Astrocyte (in vitro differentiated cells and primary cell): Measurements from ENCODE around the gene SH3BP5. TPM values are rescaled to one million over a fixed set of nuclear protein-coding genes. Genes with fewer than 3 reads are reported as not detected.

ENCODE experiments used
- DNase-seq: peaks from one replicate; pipeline ENCODE4 v3.0.0-alpha.2; 2010; ENCODE audit warnings: low read depth
- FAIRE-seq: peaks from 2 replicates; lab custom pipeline; 2011; peaks lifted over from hg19 to GRCh38; lab: Jason Lieb, UNC
- H2AFZ ChIP-seq: 2 replicates; pipeline ENCODE4 v1.6.0; 2012; ENCODE audit warnings: low read depth, low read length, inconsistent platforms
- H3K27ac ChIP-seq: 2 replicates; pipeline ENCODE4 v1.5.1; 2011; ENCODE audit warnings: low read depth, low read length, inconsistent platforms
- H3K27me3 ChIP-seq: 2 replicates; pipeline ENCODE4 v1.6.0; 2011; ENCODE audit warnings: low read length, inconsistent platforms; ENCODE audit not compliant: insufficient read depth
- H3K36me3 ChIP-seq: 2 replicates; pipeline ENCODE4 v1.5.1; 2011; ENCODE audit warnings: low read length, inconsistent platforms; ENCODE audit not compliant: insufficient read depth
- H3K4me1 ChIP-seq: 2 replicates; pipeline ENCODE4 v1.5.1; 2011; ENCODE audit warnings: low read length, inconsistent platforms; ENCODE audit not compliant: insufficient read depth
- H3K4me2 ChIP-seq: 2 replicates; pipeline ENCODE4 v1.6.0; 2012; ENCODE audit warnings: low read length, inconsistent platforms
- H3K4me3 ChIP-seq: 2 replicates; pipeline ENCODE4 v1.5.1; 2011; ENCODE audit warnings: low read depth, mild to moderate bottlenecking, low read length, inconsistent platforms; ENCODE audit not compliant: insufficient read depth
- H3K79me2 ChIP-seq: 2 replicates; pipeline ENCODE4 v1.6.0; 2012; ENCODE audit warnings: mild to moderate bottlenecking, low read length, inconsistent platforms; ENCODE audit not compliant: insufficient read depth
- H3K9ac ChIP-seq: 2 replicates; pipeline ENCODE4 v1.6.0; 2012; ENCODE audit warnings: mild to moderate bottlenecking, low read length, inconsistent platforms
- H3K9me3 ChIP-seq: 2 replicates; pipeline ENCODE4 v1.5.1; 2012; ENCODE audit warnings: low read depth, mild to moderate bottlenecking, low read length, inconsistent platforms; ENCODE audit not compliant: insufficient read depth
- H4K20me1 ChIP-seq: 2 replicates; pipeline ENCODE4 v1.6.0; 2012; ENCODE audit warnings: low read length, inconsistent platforms; ENCODE audit not compliant: insufficient read depth
- H3K27ac Mint-ChIP-seq: one replicate; pipeline ENCODE4 v1.8.0; 2021; ENCODE audit warnings: mild to moderate bottlenecking, mixed read lengths; ENCODE audit not compliant: unreplicated experiment
- H3K27me3 Mint-ChIP-seq: one replicate; pipeline ENCODE4 v1.8.0; 2021; ENCODE audit warnings: low read depth, mixed read lengths; ENCODE audit not compliant: unreplicated experiment
- H3K36me3 Mint-ChIP-seq: one replicate; pipeline ENCODE4 v1.8.0; 2021; ENCODE audit warnings: low read depth, mixed read lengths; ENCODE audit not compliant: unreplicated experiment
- H3K4me1 Mint-ChIP-seq: one replicate; pipeline ENCODE4 v1.8.0; 2021; ENCODE audit warnings: low read depth, mixed read lengths; ENCODE audit not compliant: unreplicated experiment
- H3K4me3 Mint-ChIP-seq: one replicate; pipeline ENCODE4 v1.8.0; 2021; ENCODE audit warnings: mild to moderate bottlenecking, moderate library complexity, mixed read lengths; ENCODE audit not compliant: unreplicated experiment
- H3K9me3 Mint-ChIP-seq: one replicate; pipeline ENCODE4 v1.8.0; 2021; ENCODE audit warnings: mild to moderate bottlenecking, mixed read lengths; ENCODE audit not compliant: unreplicated experiment
- CTCF ChIP-seq: IDR thresholded peaks from 2 replicates; pipeline ENCODE4 v1.5.1; 2011; ENCODE audit warnings: low read depth, mild to moderate bottlenecking, inconsistent platforms, low read length, moderate library complexity; ENCODE audit not compliant: insufficient read depth
- EZH2 ChIP-seq: IDR thresholded peaks from 2 replicates; pipeline ENCODE4 v1.6.1; 2012; ENCODE audit warnings: mild to moderate bottlenecking, low read length, inconsistent platforms; ENCODE audit not compliant: insufficient read depth
- total RNA-seq: library from RNA; stranded (reverse); gene quantifications from 2 replicates; pipeline ENCODE4 v1.2.1, GENCODE V29; 2021

SH3BP5 gene
- total RNA-seq, 1 donor from 2014 or later: 25.2 TPM

GRCh38 chr3:15205482-15205933 lies 126.9 kb downstream of the SH3BP5 start:
- Histone ChIP-seq H3K27me3 (no peaks in the 10 kb centered on the region), H3K4me1 (peaks cover 11% of the 10 kb centered on the region), H3K9ac (peak overlapping the region; percentile 94), H3K27ac (peak overlapping the region; percentile 87), H2AFZ (peak overlapping the region; percentile 70), H4K20me1 (peaks cover 24% of the 10 kb centered on the region), H3K4me2 (peak overlapping the region; percentile 88), H3K36me3 (no peaks in the 10 kb centered on the region), H3K9me3 (no peaks in the 10 kb centered on the region), H3K4me3 (peak overlapping the region; percentile 83), H3K79me2 (peaks cover 44% of the 10 kb centered on the region)
- no peaks in the 10 kb centered on the region for H3K9me3 Mint-ChIP-seq
- peak overlapping the region; percentile 86 for H3K4me3 Mint-ChIP-seq
- H3K4me1 Mint-ChIP-seq: peaks cover 24% of the 10 kb centered on the region
- H3K27ac Mint-ChIP-seq: peak overlapping the region; percentile 96
- DNase-seq (no peak), FAIRE-seq (no peak)
- H3K27me3 Mint-ChIP-seq: no peaks in the 10 kb centered on the region
- no peaks in the 10 kb centered on the region for H3K36me3 Mint-ChIP-seq
- peak; percentile 24 for TF ChIP-seq CTCF
- TF ChIP-seq EZH2: no peak

Other genes starting within 250 kb of the SH3BP5 start
- 19.6 and 20.3 TPM in 2 replicates for gene RBSN, start 233.4 kb downstream of the SH3BP5 start, total RNA-seq
- gene CAPN7, start 126.3 kb downstream of the SH3BP5 start, total RNA-seq: 36.3 and 36.8 TPM in 2 replicates
- 18.9 and 19.7 TPM in 2 replicates for gene METTL6, start 95.0 kb upstream of the SH3BP5 start, total RNA-seq
- 27.1 and 28.8 TPM in 2 replicates for gene EAF1, start 95.0 kb upstream of the SH3BP5 start, total RNA-seq
- gene COLQ, start 189.1 kb upstream of the SH3BP5 start, total RNA-seq: 1.2 and 1.7 TPM in 2 replicates